GM19455 (cell line): ENCODE results near the gene CACNA1H.
"Not testable (repeated sequence)": the region's sequence is repeated elsewhere in the genome, so short reads cannot be mapped to it uniquely, and the experiment has no call there.

ENCODE experiments used
- ATAC-seq: cut with Tn5 transposase; IDR thresholded peaks from one replicate; pipeline ENCODE4 v1.9.1; 2021; ENCODE audit not compliant: unreplicated experiment

CACNA1H gene

GRCh38 chr16:1244881-1245280, 92.0 kb downstream of the CACNA1H start:
- no peak for ATAC-seq

- ATAC-seq, result no peak
These were observed 92.6 kb downstream of the CACNA1H start for GRCh38 chr16:1245452-1246020.

- ATAC-seq, result not testable (repeated sequence)
These were observed 95.1 kb downstream of the CACNA1H start for GRCh38 chr16:1247903-1248537.

GRCh38 chr16:1249031-1249755, 96.3 kb downstream of the CACNA1H start:
- ATAC-seq, result not testable (repeated sequence)

GRCh38 chr16:1253701-1254364, 100.9 kb downstream of the CACNA1H start:
- not testable (repeated sequence) for ATAC-seq

- not testable (repeated sequence) for ATAC-seq
These were observed 101.9 kb downstream of the CACNA1H start for GRCh38 chr16:1254821-1255220.

GRCh38 chr16:1255276-1256122, 102.6 kb downstream of the CACNA1H start, which contains the start of gene TPSD1:
Gene TPSD1, plus strand, starts transcription at chr16:1256069. Its CDS starts 212 bp downstream, at chr16:1256281.
- not testable (repeated sequence) for ATAC-seq

GRCh38 chr16:1256296-1256873, 103.5 kb downstream of the CACNA1H start:
- ATAC-seq, result not testable (repeated sequence)

- ATAC-seq, result no peak
These were observed 104.0 kb downstream of the CACNA1H start for GRCh38 chr16:1256874-1257322.

- no peak for ATAC-seq
These were observed 104.8 kb downstream of the CACNA1H start for GRCh38 chr16:1257561-1258224.

- no peak for ATAC-seq
These were observed 105.3 kb downstream of the CACNA1H start for GRCh38 chr16:1258225-1258600.

GRCh38 chr16:1258906-1259759, 106.2 kb downstream of the CACNA1H start:
- ATAC-seq, result no peak

GRCh38 chr16:1259760-1260068, 106.8 kb downstream of the CACNA1H start:
- ATAC-seq, result no peak

- no peak for ATAC-seq
These were observed 107.3 kb downstream of the CACNA1H start for GRCh38 chr16:1260101-1260680.

- no peak for ATAC-seq
These were observed 108.4 kb downstream of the CACNA1H start for GRCh38 chr16:1261131-1261892.

- ATAC-seq, result no peak
These were observed 109.4 kb downstream of the CACNA1H start for GRCh38 chr16:1262210-1262845.

- ATAC-seq, result no peak
These were observed 109.9 kb downstream of the CACNA1H start for GRCh38 chr16:1262846-1263221.
